ENCODE results near the gene CLTC.

DNA sequence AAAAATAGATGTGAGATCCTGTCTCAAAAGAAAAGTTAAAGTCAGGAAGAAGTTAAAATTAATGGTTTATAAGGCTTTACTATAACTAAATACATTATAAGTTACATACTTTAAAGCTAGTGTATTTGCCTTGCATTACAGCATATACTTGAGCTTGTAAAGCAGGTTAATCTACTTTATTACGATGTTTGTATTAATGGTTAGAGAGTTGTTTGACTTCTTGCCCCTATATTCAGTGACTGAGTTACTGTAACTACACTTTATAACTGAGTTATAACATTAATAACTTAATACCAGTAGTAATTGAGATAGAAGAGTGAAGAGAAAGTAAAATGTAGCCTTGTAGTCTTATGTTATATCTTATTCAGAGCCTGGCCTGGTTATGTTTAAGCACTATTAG lies 22.9 kb downstream of the CLTC start:
- TF ChIP-seq, protein P1, sequence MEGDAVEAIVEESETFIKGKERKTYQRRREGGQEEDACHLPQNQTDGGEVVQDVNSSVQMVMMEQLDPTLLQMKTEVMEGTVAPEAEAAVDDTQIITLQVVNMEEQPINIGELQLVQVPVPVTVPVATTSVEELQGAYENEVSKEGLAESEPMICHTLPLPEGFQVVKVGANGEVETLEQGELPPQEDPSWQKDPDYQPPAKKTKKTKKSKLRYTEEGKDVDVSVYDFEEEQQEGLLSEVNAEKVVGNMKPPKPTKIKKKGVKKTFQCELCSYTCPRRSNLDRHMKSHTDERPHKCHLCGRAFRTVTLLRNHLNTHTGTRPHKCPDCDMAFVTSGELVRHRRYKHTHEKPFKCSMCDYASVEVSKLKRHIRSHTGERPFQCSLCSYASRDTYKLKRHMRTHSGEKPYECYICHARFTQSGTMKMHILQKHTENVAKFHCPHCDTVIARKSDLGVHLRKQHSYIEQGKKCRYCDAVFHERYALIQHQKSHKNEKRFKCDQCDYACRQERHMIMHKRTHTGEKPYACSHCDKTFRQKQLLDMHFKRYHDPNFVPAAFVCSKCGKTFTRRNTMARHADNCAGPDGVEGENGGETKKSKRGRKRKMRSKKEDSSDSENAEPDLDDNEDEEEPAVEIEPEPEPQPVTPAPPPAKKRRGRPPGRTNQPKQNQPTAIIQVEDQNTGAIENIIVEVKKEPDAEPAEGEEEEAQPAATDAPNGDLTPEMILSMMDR (IDR thresholded peaks at IDR 0.05; ENCODE audit: borderline replicate concordance, extremely low read depth, low read length, poor library complexity, severe bottlenecking), result no peak
- TF ChIP-seq EZH2 (IDR thresholded peaks at IDR 0.05; ENCODE audit: borderline replicate concordance, low read depth, low read length, severe bottlenecking), result no peak

All from DND-41 (cell line).